ENCODE measurements around the gene OSER1.
"Not testable (repeated sequence)": the region's sequence is repeated elsewhere in the genome, so short reads cannot be mapped to it uniquely, and the experiment has no call there.

The OSER1 gene

GRCh38 chr20:44190197-44190852 is 20.2 kb downstream of the OSER1 start:
- DNase-seq = peak; percentile 88
- not testable (repeated sequence) for H3K4me1 ChIP-seq (ENCODE audit: control insufficient read depth, low read depth, low read length); H3K27ac ChIP-seq (ENCODE audit: low read depth, low read length); H3K4ac ChIP-seq (ENCODE audit: low read depth, low read length); H3K36me3 ChIP-seq (ENCODE audit: control insufficient read depth, insufficient read depth, low read length); H3K9ac ChIP-seq (ENCODE audit: low read length); H2BK120ac ChIP-seq (ENCODE audit: low read depth, low read length); H3K79me1 ChIP-seq (ENCODE audit: low read length); H2BK15ac ChIP-seq (replicated peaks; ENCODE audit: low read depth); H3K18ac ChIP-seq (ENCODE audit: low read length); H3K23ac ChIP-seq (ENCODE audit: low read length); H4K5ac ChIP-seq (ENCODE audit: low read length); H3K79me2 ChIP-seq (ENCODE audit: control insufficient read depth, insufficient read depth, low read length); H2AK5ac ChIP-seq (ENCODE audit: low read length); H3K4me2 ChIP-seq (ENCODE audit: low read length); H3K27me3 ChIP-seq (ENCODE audit: insufficient read depth, low read length, poor library complexity); H2BK5ac ChIP-seq (ENCODE audit: low read length); H3K56ac ChIP-seq (ENCODE audit: low read length); H3K4me3 ChIP-seq (ENCODE audit: low read length); H4K8ac ChIP-seq (ENCODE audit: low read depth, low read length)
- no CpG with 5 or more reads among the region's 15 CpGs for WGBS (ENCODE audit: extremely low coverage, insufficient coverage, low lambda C conversion rate)

DNA sequence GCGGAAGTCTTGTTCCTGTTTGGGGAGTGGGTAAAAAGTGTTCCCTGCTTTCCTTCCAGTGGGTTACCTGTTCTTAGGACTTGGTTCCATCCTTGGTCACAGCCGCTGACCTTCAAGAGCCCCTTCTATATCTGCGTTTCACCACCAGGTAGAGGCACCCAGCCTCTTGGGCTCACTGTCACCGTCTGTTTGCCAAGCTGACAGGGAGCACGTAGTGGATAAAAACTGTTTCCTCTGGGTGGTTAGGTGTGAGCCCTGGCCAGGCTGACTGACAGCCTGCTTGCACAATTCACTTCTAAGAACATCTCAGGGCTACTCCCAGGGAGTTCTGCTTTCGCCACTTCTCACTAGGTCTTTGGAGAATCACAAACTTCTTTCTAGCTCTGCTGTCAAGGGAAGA is 21.8 kb downstream of the OSER1 start:
- Histone ChIP-seq H3K27me3 (ENCODE audit: insufficient read depth, low read length, poor library complexity) (no peaks in the 10 kb centered on the region), H3K4me2 (ENCODE audit: low read length) (no peak overlapping the region), H2BK5ac (ENCODE audit: low read length) (no peak overlapping the region), H3K4me1 (ENCODE audit: control insufficient read depth, low read depth, low read length) (no peaks in the 10 kb centered on the region), H3K9ac (ENCODE audit: low read length) (no peak overlapping the region), H3K27ac (ENCODE audit: low read depth, low read length) (peak overlapping the region; percentile 5), H4K8ac (ENCODE audit: low read depth, low read length) (no peak overlapping the region), H4K5ac (ENCODE audit: low read length) (no peak overlapping the region), H3K4ac (ENCODE audit: low read depth, low read length) (peak overlapping the region; percentile 48), H2BK15ac (replicated peaks; ENCODE audit: low read depth) (no peak overlapping the region), H3K4me3 (ENCODE audit: low read length) (no peak overlapping the region), H3K56ac (ENCODE audit: low read length) (no peak overlapping the region), H3K36me3 (ENCODE audit: control insufficient read depth, insufficient read depth, low read length) (no peaks in the 10 kb centered on the region), H3K23ac (ENCODE audit: low read length) (no peak overlapping the region), H3K18ac (ENCODE audit: low read length) (peak overlapping the region; percentile 8), H3K79me2 (ENCODE audit: control insufficient read depth, insufficient read depth, low read length) (no peaks in the 10 kb centered on the region), H2AK5ac (ENCODE audit: low read length) (no peak overlapping the region), H2BK120ac (ENCODE audit: low read depth, low read length) (no peak overlapping the region), H3K79me1 (ENCODE audit: low read length) (no peaks in the 10 kb centered on the region)
- no peak for DNase-seq
- no CpG with 5 or more reads among the region's 6 CpGs for WGBS (ENCODE audit: extremely low coverage, insufficient coverage, low lambda C conversion rate)

GRCh38 chr20:44187772-44188709 is 22.5 kb downstream of the OSER1 start:
- H3K79me2 ChIP-seq (ENCODE audit: control insufficient read depth, insufficient read depth, low read length) = no peaks in the 10 kb centered on the region
- DNase-seq = no peak
- H3K4me1 ChIP-seq (ENCODE audit: control insufficient read depth, low read depth, low read length) = no peaks in the 10 kb centered on the region
- no peak overlapping the region for H2BK120ac ChIP-seq (ENCODE audit: low read depth, low read length)
- H3K27me3 ChIP-seq (ENCODE audit: insufficient read depth, low read length, poor library complexity) = no peaks in the 10 kb centered on the region
- no peaks in the 10 kb centered on the region for H3K36me3 ChIP-seq (ENCODE audit: control insufficient read depth, insufficient read depth, low read length)
- no peak overlapping the region for H2BK15ac ChIP-seq (replicated peaks; ENCODE audit: low read depth)
- peak overlapping the region; percentile 57 for H2BK5ac ChIP-seq (ENCODE audit: low read length)
- H3K79me1 ChIP-seq (ENCODE audit: low read length) = peaks cover under 1% of the 10 kb centered on the region
- no peak overlapping the region for H4K5ac ChIP-seq (ENCODE audit: low read length)
- H3K56ac ChIP-seq (ENCODE audit: low read length) = peak overlapping the region; percentile 84
- no peak overlapping the region for H3K23ac ChIP-seq (ENCODE audit: low read length)
- peak overlapping the region; percentile 64 for H3K4me2 ChIP-seq (ENCODE audit: low read length)
- H3K9ac ChIP-seq (ENCODE audit: low read length) = peak overlapping the region; percentile 73
- WGBS (ENCODE audit: extremely low coverage, insufficient coverage, low lambda C conversion rate) = no CpG with 5 or more reads among the region's 8 CpGs
- H3K4me3 ChIP-seq (ENCODE audit: low read length) = no peak overlapping the region
- H3K4ac ChIP-seq (ENCODE audit: low read depth, low read length) = peak overlapping the region; percentile 75
- peak overlapping the region; percentile 42 for H3K27ac ChIP-seq (ENCODE audit: low read depth, low read length)
- H2AK5ac ChIP-seq (ENCODE audit: low read length) = no peak overlapping the region
- no peak overlapping the region for H4K8ac ChIP-seq (ENCODE audit: low read depth, low read length)
- H3K18ac ChIP-seq (ENCODE audit: low read length) = peak overlapping the region; percentile 25

GRCh38 chr20:44187054-44187771 is 23.4 kb downstream of the OSER1 start, which contains the start of gene JPH2:
Gene JPH2 (minus strand): TSS chr20:44187188. CDS start chr20:44186705, 483 bp downstream.
- peak within 1 kb of the TSS; percentile 46 for H3K18ac ChIP-seq (ENCODE audit: low read length)
- H3K79me1 ChIP-seq (ENCODE audit: low read length) = peaks cover 3% of the 10 kb centered on the region
- peak within 1 kb of the TSS; percentile 84 for H3K56ac ChIP-seq (ENCODE audit: low read length)
- no peaks in the 10 kb centered on the region for H3K79me2 ChIP-seq (ENCODE audit: control insufficient read depth, insufficient read depth, low read length)
- peak within 1 kb of the TSS; percentile 1 for H2BK15ac ChIP-seq (replicated peaks; ENCODE audit: low read depth)
- peak within 1 kb of the TSS; percentile 57 for H2BK5ac ChIP-seq (ENCODE audit: low read length)
- peak; percentile 97 for DNase-seq
- no CpG with 5 or more reads among the region's 24 CpGs for WGBS (ENCODE audit: extremely low coverage, insufficient coverage, low lambda C conversion rate)
- no peaks in the 10 kb centered on the region for H3K27me3 ChIP-seq (ENCODE audit: insufficient read depth, low read length, poor library complexity)
- H4K5ac ChIP-seq (ENCODE audit: low read length) = no peak within 1 kb of the TSS
- H3K4me1 ChIP-seq (ENCODE audit: control insufficient read depth, low read depth, low read length) = no peaks in the 10 kb centered on the region
- H3K4ac ChIP-seq (ENCODE audit: low read depth, low read length) = peak within 1 kb of the TSS; percentile 75
- peak within 1 kb of the TSS; percentile 22 for H3K4me3 ChIP-seq (ENCODE audit: low read length)
- H3K36me3 ChIP-seq (ENCODE audit: control insufficient read depth, insufficient read depth, low read length) = no peaks in the 10 kb centered on the region
- H3K27ac ChIP-seq (ENCODE audit: low read depth, low read length) = peak within 1 kb of the TSS; percentile 89
- no peak within 1 kb of the TSS for H2BK120ac ChIP-seq (ENCODE audit: low read depth, low read length)
- peak within 1 kb of the TSS; percentile 64 for H3K4me2 ChIP-seq (ENCODE audit: low read length)
- H3K9ac ChIP-seq (ENCODE audit: low read length) = peak within 1 kb of the TSS; percentile 73
- no peak within 1 kb of the TSS for H2AK5ac ChIP-seq (ENCODE audit: low read length)
- no peak within 1 kb of the TSS for H4K8ac ChIP-seq (ENCODE audit: low read depth, low read length)
- peak within 1 kb of the TSS; percentile 51 for H3K23ac ChIP-seq (ENCODE audit: low read length)

- Histone ChIP-seq H3K9ac (ENCODE audit: low read length) (peak overlapping the region; percentile 73), H2BK5ac (ENCODE audit: low read length) (no peak overlapping the region), H3K79me2 (ENCODE audit: control insufficient read depth, insufficient read depth, low read length) (no peaks in the 10 kb centered on the region), H3K4me3 (ENCODE audit: low read length) (peak overlapping the region; percentile 8), H2BK15ac (replicated peaks; ENCODE audit: low read depth) (no peak overlapping the region), H3K36me3 (ENCODE audit: control insufficient read depth, insufficient read depth, low read length) (no peaks in the 10 kb centered on the region), H4K5ac (ENCODE audit: low read length) (no peak overlapping the region), H3K56ac (ENCODE audit: low read length) (peak overlapping the region; percentile 84), H2AK5ac (ENCODE audit: low read length) (no peak overlapping the region), H2BK120ac (ENCODE audit: low read depth, low read length) (no peak overlapping the region), H3K27me3 (ENCODE audit: insufficient read depth, low read length, poor library complexity) (no peaks in the 10 kb centered on the region), H3K4me2 (ENCODE audit: low read length) (peak overlapping the region; percentile 64), H3K18ac (ENCODE audit: low read length) (peak overlapping the region; percentile 16), H3K4ac (ENCODE audit: low read depth, low read length) (peak overlapping the region; percentile 65), H3K79me1 (ENCODE audit: low read length) (peaks cover 3% of the 10 kb centered on the region), H3K23ac (ENCODE audit: low read length) (no peak overlapping the region), H4K8ac (ENCODE audit: low read depth, low read length) (no peak overlapping the region), H3K27ac (ENCODE audit: low read depth, low read length) (peak overlapping the region; percentile 89), H3K4me1 (ENCODE audit: control insufficient read depth, low read depth, low read length) (peaks cover under 1% of the 10 kb centered on the region)
- no peak for DNase-seq
- WGBS (ENCODE audit: extremely low coverage, insufficient coverage, low lambda C conversion rate) = no CpG with 5 or more reads among the region's 14 CpGs
Observed at GRCh38 chr20:44186674-44187053, 23.9 kb downstream of the OSER1 start.
